NCI-H2081 treated with DMSO at 0.1 percent for 48 hours (cell line): ENCODE measurements around the gene TAS2R14.

Source experiments
- DNase-seq: peaks from one replicate; lab custom pipeline; 2025; lab: John Stamatoyannopoulos, UW

The TAS2R14 gene, protein sequence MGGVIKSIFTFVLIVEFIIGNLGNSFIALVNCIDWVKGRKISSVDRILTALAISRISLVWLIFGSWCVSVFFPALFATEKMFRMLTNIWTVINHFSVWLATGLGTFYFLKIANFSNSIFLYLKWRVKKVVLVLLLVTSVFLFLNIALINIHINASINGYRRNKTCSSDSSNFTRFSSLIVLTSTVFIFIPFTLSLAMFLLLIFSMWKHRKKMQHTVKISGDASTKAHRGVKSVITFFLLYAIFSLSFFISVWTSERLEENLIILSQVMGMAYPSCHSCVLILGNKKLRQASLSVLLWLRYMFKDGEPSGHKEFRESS

DNA sequence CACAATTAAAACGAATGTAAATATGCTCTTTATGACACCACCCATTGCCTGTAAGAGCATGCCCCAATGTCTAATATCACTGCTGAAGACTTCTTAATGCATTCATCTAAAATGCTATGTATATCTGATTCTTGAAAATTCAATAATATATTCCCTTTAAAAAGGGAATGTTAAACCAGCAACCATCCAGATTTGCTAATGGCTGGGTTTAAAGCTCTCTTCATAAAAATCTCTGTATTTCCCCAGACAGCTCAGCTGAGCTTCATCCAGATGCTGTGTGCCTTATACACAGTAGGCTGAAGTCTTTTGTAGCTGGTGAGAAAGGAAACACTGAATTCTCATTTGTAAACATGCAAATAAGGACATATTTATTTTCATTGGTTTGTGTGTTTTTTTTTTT lies at the start of gene TAS2R14:
Gene TAS2R14, minus strand, starts transcription at position 101 of the 400 bp plus-strand sequence. Its CDS starts 56 bp downstream, at position 45.
- no peak for DNase-seq

DNA sequence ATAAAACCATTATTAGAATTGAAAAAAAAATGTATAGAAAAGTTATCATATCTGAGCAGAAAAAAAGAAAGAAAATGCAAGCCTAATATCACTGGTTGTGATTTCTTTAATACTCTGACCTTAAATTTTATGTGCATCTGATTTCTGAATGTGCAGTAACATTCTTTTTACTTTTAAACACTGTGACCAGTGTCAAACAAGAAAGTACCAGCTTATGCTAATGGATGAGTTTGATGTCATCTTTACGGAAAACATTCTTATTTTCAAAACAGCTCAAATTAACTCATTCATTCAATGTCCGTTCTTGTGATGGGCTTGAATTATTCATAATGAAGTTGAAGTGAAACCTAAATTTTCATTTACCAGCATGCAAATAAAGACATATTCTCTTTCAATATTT lies 47.7 kb upstream of the TAS2R14 start, which contains the start of gene TAS2R50:
Gene TAS2R50, minus strand, starts transcription at position 101 of the 400 bp plus-strand sequence. Its CDS starts 52 bp downstream, at position 49.
- DNase-seq = no peak

GRCh38 chr12:10982244-10982643 lies 43.2 kb upstream of the TAS2R14 start:
- DNase-seq = no peak

DNA sequence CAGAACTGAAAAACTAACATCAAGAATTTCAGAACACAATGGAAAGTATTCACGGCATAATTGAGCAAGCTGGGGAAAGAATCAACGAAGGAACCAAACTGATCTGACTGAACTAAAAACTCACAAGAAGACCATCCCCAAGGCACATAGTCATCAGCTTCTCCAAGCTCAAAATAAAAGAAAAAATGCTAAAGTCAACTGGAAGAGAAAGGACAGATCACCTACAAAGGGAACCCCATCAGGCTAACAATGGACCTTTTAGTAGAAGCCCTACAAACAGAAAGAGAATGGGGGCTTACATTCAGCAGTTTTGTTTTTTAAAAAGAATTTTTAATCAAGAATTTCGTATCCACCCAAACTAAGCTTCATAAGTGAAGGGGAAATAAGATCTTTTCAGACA lies 35.9 kb upstream of the TAS2R14 start:
- no peak for DNase-seq

DNA sequence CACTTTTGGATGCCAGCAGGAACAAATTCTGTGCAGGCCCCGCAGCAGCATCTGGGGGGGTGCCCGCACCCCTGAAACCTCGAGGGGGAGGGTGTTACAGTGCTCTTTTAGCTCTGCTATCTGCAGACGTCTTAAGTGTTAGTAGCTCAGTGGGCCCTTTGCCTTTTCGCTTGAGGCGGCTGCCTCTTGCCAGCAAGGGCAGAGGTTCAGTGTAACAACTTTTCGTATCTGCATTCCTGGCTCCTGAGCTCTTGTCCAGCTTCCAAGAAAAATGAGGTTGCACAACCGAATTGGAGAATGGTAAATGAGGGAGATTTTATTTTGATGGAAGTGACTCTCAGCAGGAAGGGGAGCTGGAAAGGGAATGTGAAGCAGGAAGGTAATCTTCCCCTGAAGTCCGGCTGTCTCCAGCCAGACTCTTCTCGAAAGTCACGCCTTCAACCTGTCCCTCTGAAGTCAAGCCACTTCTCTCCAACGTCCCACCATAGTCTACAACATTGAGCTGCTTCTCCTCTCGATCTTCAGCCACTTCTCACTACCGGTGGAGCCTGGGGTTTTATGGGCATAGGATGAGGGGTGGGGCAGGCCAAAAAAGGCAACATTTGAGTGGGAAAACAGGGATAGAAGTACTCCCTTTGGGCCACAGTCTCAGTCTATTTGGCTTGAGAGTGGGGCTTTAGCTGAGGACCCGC lies 29.8 kb upstream of the TAS2R14 start:
- DNase-seq = no peak

GRCh38 chr12:10967409-10967808 lies 28.3 kb upstream of the TAS2R14 start:
- DNase-seq = no peak

DNA sequence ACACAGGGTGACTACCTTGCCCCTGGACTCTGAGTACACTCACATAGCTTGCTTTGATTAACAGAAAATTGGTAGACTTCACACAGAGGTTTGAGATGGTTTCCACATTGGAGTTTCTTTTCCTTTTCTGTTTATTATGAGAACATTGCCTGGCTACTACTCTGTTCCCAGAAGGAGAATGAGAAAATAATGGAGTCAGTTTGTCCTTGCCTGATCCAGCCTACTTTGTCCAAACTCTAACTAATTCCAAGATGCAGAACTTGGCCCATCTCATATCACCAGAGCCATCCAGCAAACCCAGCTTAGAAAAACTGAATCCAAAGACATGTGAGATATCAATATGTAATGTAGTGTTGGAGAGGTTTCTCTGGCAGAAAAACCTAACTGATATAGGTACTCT lies 27.3 kb upstream of the TAS2R14 start:
- no peak for DNase-seq

DNA sequence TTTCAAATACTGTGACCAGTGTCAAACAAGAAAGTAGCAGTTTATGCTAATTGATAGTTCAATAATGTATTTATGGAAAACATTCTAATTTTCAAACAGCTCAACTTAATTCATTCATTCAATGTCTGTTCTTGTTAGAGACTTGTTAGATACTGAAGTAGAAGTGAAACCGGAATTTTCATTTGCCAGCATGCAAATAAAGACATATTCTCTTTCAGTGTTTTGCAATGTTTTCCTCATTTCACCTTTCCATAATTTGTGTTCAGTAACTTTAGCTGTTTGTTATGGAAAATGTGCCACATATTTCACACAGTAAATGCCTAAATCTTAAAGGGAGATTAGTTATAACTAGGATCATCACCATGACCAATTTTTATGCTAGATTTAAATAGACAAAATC lies 26.4 kb upstream of the TAS2R14 start:
- no peak for DNase-seq

GRCh38 chr12:10960211-10960610 lies 21.1 kb upstream of the TAS2R14 start:
- no peak for DNase-seq

DNA sequence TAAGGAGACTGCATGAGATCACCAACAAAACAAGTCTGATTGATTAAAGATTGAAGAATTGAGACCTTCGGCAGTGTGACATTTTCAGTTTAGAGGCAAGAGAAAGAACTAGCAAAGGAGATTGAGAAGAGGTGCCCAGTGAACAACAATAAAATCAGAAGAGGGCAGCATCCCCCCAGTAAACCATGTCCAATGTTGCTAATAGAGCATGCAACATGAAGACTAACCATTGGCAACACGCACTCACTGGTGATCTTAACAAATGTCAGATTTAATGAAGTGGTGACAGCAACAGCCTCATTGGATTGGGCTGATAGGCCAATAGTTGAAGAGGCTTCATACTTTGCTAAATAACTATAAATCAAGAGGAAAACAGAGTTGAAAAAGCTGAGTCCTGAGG lies 20.7 kb upstream of the TAS2R14 start:
- no peak for DNase-seq

- DNase-seq = no peak
These were observed 18.7 kb upstream of the TAS2R14 start for GRCh38 chr12:10957741-10958140.

DNA sequence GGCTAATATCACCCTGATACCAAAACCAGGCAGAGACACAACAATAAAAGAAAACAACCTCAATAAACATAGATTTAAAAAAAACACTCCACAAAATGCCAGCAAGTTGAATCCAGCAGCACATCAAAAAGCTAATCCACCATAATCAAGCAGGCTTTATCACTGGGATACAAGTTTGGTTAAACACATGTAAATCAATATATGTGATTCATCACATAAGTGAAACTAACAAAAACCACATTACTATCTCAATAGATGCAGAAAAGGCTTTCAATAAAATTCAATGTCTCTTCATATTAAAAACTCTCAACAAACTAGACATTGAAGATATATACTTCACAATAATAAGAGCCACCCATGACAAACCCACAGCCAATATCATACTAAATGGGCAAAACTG lies 17.0 kb upstream of the TAS2R14 start:
- DNase-seq = no peak

GRCh38 chr12:10952645-10953044 lies 13.6 kb upstream of the TAS2R14 start:
- DNase-seq = no peak

GRCh38 chr12:10943167-10943566 lies 4.1 kb upstream of the TAS2R14 start:
- DNase-seq = no peak

DNA sequence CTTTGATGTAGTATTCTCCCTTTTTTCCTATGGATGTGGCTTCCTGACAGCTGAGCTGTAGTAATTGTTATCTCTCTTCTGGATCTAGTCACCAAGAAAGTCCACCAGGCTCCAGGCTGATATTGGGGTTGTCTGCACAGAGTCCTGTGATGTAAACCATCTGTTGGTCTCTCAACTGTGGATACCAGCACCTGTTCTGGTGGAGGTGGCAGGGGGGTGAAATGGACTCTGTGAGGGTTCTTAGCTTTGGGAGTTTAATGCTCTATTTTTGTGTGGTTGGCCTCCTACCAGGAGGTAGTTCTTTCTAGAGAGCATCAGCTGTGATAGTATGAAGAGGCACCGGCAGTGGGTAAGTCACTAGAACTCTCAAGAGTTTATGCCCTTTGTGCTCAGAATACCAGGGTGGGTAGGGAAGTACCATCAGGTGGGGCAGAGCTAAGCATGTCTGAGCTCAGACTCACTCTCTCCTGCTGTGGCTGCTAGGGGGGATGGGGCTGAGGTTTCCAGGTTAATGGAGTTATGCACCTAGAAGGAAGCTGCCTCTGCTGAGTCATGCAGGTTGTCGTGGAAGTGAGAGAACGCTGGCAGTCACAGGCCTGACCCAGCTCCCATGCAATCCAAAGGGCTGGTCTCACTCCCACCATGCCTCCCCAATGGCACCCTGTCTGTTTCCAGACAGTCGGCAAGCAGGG lies 3.0 kb upstream of the TAS2R14 start:
- no peak for DNase-seq

- no peak for DNase-seq
These were observed 2.3 kb upstream of the TAS2R14 start for GRCh38 chr12:10941369-10941768.

GRCh38 chr12:10940389-10940788 lies 1.3 kb upstream of the TAS2R14 start:
- no peak for DNase-seq

DNA sequence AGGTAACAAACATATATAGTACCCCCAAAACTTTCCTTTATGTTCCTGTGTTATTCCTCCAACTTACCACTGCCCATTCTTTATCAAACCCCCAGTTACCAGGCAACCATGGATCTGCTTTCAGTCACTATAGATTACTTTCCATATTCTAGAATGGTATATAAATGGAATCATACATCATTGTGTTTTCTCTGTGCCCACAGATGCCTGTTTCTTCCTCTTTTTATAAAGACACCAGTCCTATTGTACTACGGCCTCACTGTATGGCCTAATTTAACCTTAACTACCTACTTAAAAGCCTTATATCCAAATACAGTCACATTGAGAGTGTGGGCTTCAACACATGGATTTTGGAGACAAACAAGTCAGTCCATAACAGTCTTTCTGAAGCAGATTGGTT lies 2.6 kb downstream of the TAS2R14 start:
- DNase-seq = no peak

DNA sequence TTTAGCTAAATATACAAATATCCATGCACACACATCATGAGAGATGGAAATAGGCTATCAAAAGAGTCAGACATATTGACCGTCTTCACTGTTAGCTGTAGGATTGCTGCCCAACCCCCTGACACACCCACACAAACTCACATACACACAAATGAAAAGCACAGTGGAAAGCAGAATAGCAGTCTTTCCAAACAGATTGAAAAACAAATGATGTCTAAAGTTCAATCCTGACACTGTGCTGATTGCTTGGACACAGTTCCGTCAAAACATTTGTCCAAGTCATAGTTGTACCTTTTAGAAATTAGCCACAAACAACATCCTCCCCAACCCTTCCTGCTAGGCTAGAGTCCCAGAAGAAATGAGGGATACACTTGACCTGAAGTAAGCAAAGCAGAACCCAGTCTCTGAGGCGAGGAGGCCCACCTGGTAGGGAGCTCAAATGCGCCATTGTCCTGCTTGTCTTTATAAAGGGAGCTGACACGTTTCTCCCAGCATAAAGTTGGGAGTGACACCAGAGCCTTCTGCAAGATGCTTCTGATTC lies 10.2 kb downstream of the TAS2R14 start, which contains the start of gene PRH2:
Gene PRH2, plus strand, starts transcription at position 491 of the 541 bp plus-strand sequence. Its CDS starts 38 bp downstream, at position 529.
- no peak for DNase-seq

DNA sequence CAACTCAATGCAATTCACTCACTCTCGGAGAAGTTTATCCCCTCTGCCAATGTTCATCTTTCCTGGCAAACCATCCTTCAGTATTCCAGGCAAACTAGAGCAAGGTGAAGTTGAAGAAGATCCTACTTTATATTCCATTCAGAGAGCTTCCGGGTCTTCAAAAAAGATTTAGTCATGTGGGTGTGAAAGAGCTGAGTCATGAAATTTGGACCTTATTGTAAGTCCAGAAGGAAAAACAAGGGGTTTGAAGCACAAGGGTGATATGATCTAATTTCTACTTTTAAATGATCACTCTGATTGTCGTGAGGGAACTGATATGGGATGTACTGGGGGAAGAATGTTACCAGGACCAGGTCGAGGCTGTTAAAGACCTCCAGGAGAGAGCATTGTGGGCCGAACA lies 12.8 kb downstream of the TAS2R14 start:
- DNase-seq = no peak

GRCh38 chr12:10919809-10920208 lies 19.3 kb downstream of the TAS2R14 start:
- DNase-seq = no peak

DNA sequence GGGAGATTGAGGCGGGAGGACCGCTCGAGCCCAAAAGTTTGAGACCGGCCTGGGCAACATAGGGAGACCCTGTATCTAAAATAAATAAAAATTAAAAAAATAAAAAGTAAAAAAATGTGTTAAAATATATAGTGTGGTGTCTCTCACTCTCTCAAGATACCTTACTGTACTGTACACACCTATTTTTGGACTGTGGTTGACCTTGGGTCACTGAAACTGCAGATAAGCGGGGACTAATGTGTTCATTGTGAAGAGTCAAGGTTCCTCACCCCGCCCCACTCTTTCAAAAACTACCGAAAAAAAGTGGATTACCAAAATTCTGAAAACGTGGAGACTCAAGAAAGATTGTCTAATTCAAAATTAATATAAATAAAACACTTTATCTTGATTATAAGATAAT lies 28.7 kb downstream of the TAS2R14 start:
- no peak for DNase-seq

- no peak for DNase-seq
These were observed 29.6 kb downstream of the TAS2R14 start, which contains the start of gene TAS2R13 for GRCh38 chr12:10909462-10909861. Gene TAS2R13, minus strand, starts transcription at chr12:10909562. Its CDS starts 264 bp downstream, at chr12:10909298.
